ENCODE results near the gene SLX4.

DNA sequence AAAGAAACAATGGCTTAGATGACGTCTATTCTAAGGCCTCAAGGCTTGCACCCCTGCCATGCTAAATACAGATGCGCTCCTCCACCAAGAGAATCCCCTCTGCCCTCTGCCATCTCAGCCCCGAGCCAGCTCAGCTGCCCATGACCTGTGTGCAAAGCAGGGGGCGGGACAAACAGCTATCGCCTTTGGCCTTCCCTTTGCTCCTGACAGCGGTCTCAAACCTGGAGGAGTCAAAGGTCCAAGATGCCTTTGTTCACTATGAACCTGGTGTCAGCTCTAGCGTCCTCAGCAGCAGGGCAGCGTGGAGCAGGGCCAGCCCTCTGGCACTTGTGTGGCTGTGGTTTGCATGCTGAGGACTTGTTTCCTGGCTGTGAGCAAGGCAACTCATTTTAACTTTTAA is 12.3 kb downstream of the SLX4 start:
- TF ChIP-seq, protein P1, sequence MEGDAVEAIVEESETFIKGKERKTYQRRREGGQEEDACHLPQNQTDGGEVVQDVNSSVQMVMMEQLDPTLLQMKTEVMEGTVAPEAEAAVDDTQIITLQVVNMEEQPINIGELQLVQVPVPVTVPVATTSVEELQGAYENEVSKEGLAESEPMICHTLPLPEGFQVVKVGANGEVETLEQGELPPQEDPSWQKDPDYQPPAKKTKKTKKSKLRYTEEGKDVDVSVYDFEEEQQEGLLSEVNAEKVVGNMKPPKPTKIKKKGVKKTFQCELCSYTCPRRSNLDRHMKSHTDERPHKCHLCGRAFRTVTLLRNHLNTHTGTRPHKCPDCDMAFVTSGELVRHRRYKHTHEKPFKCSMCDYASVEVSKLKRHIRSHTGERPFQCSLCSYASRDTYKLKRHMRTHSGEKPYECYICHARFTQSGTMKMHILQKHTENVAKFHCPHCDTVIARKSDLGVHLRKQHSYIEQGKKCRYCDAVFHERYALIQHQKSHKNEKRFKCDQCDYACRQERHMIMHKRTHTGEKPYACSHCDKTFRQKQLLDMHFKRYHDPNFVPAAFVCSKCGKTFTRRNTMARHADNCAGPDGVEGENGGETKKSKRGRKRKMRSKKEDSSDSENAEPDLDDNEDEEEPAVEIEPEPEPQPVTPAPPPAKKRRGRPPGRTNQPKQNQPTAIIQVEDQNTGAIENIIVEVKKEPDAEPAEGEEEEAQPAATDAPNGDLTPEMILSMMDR (IDR thresholded peaks at IDR 0.05): no peak
- no peak for TF ChIP-seq POLR2A (IDR thresholded peaks at IDR 0.05)
